Measurements from ENCODE around the gene SPRYD3.
"Not testable (repeated sequence)": the region's sequence is repeated elsewhere in the genome, so short reads cannot be mapped to it uniquely, and the experiment has no call there.

The SPRYD3 gene, protein sequence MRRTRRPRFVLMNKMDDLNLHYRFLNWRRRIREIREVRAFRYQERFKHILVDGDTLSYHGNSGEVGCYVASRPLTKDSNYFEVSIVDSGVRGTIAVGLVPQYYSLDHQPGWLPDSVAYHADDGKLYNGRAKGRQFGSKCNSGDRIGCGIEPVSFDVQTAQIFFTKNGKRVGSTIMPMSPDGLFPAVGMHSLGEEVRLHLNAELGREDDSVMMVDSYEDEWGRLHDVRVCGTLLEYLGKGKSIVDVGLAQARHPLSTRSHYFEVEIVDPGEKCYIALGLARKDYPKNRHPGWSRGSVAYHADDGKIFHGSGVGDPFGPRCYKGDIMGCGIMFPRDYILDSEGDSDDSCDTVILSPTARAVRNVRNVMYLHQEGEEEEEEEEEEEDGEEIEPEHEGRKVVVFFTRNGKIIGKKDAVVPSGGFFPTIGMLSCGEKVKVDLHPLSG

DNA sequence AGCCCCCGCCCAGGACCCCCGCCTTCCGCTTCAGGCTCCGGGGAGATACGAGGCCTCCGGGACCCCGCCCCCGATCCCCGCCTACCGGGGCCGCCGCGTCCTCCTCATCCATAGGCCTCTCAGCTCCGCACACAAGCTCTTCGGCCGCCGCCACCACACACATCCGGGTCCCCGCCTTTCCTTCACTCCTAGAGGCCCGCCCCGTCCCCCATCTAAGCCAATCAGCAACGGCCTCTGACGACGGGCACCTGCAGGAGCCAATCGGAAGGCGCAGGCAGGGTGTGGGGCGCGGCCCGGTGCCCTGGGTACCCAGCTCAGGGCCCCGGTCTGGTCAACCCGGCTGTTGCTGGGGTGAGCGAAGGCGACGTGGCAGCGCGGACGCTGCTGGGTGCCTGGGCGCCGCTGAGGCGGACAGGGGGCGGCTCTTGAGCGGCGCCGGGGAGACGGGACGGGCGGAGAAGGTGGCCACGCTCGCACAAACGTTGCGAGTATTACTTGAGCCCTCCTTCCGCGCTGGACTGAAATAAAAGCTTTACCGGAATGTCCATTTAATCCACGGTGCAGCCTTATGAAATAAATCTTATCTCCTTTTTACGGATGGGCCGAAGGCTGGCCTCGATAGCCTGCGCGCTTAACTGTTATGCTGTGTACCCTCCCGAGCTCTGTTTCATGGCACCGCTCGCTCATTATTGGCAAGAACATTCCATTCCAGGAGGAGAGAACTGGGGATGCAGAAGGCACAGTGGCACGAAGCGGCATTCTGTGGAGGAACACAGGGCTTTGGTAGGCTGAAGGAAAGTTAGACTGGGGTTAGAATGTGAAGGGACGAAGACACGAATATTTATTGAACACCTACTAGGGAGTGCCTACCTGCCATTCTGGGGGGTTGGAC is at the start of gene SPRYD3:
Gene SPRYD3, minus strand, starts transcription at position 165 of the 892 bp plus-strand sequence. Its CDS starts 57 bp downstream, at position 108.
- DNase-seq = peak; percentile 98

DNA sequence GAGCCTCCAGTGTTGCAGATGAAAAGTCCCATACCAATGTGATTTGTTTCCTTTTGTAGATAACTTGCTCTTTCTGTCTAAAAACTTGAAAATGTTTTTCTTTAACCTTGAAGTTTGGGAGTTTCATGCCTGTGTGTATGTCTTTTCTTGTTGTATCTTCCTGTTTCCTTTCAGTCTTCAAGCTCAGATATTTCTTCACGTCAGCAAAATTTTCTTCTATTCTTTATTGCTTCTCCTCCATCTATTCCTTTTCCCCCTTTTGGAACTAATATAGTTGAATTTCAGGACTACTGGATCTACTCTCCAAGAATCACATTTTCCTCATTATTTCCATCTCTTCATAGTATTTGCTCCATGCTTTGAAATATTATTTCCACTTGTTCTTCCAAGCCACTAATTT is 48.0 kb upstream of the SPRYD3 start:
- no peak for DNase-seq

DNA sequence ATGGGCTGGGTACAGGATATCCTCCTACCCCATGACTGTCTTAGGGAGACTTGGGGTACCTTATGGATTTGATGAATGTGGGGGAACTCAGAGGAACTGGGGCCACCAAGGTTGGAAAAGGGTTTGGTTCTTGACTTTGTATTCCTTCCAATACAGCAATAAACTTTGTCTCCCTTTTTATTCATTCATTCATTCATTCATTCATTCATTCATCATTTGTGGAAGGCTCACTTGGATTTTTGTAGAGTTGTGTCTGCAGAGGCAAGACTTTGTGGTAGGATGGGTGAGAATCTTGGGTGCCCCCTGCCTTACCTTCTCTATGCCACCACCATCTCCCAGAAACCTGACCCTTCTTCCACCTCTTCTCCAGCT is 45.1 kb upstream of the SPRYD3 start:
- DNase-seq = no peak

DNA sequence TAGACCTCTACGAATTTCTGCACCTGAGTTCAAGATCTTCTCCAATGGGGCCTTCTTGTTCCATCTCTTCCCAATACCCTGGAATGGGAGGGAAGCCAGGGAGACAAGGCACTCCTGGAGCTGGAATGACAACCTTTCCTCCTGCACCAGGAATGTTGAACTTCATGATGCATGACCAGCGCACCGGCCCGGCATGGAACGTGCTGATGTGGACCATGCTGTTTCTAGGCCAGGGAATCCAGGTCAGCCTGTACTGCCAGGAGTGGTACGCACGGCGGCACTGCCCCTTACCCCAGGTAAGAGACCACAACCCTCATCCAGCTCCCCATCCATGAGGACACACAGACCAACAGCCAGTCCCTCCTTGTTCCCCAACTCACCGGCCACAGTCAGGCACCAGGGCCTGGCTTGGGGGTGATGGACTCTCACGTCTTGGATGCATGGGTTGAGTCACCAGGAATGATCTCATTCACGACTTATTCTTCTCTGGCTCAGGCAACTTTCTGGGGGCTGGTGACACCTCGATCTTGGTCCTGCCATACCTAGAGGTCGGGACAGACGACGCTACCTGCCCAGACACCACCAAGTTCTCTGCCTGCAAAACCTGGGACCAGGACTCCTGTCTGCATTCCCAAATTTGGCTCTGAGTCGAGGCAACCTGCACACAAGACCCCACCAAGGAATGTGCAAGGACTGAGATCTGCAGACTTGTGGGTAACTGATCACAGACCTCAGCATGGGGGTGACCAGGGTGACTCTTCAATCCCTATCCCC is 44.6 kb upstream of the SPRYD3 start:
- no peak for DNase-seq

DNA sequence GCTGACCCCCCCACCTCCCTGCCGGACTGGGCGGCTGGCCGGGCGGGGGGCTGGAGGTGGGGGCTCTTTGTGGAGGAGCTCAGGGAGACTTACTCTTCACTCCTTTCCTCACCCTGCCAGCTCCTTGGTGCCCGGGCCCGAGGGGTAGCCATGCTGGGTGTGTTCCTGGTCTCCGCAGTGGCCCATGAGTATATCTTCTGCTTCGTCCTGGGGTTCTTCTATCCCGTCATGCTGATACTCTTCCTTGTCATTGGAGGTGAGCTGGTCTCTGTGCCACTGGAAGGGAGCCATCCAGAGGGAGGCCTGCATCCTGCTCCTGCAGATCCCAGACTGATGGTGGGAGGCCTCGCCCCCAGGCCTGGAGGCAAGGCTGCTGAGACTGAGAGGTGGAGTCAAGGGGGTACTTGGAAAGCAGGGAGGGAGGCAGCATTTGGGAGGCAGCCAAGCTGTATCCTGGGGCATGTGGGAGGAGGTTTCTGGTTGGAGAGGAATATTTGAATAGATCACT is 43.8 kb upstream of the SPRYD3 start:
- no peak for DNase-seq

DNA sequence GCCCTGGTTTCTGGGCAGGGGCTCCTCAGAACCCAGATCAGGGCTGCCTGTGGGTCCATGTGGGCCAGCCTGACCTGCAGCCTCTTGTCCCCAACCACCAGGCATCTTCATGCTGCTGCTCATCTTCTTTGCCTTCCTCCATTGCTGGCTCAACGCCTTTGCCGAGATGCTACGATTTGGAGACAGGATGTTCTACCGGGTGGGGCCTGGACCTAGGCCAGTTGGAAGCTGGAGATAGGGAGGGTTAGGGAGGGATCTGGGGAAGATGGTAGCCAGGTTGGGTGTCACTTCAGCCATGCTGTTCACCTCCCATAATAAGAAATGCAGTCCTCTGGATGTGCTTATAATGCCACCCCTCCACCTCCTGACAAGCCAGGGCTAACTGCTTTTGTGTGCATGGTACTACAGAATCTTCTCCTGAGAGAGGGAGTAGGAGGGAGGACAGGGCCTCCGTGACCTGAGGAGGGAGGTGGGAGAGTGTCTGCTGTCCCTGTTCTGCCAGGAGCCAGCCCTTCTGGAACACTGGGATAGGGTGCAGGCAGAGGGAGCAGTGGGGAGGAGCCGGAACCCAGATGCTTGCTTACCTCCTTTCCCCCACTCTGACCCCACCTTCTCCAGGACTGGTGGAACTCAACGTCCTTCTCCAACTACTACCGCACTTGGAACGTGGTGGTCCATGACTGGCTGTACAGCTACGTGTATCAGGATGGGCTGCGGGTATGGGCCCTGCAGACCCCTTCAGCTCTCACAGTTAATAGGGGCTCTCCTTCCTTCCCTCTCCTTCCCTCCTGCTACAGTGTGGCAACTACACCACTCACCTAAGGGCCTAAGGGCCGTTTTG is 41.7 kb upstream of the SPRYD3 start:
- no peak for DNase-seq

DNA sequence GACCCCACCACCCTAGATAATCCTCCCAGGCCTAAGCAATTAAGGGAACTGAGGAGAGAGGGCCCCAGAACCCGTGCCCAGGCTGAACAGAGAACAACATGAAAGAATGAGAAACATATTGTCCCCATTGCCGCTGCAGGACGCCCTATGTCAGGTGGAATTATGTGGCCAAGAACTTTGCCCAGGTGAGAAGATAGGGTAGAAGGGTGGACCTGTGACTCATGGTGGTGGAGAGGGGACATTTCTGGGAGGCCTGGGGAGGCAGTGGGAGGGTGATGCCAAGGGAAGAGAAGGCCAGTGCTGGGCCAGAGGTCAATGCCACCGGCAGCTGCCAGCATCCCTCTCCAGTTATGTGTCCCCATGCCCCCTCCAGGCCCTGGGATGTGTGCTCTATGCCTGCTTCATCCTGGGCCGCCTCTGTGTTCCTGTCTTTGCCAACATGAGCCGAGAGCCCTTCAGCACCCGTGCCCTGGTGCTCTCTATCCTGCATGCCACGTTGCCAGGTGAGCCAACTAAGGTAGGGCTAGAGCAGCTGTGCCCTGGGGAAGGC is 39.6 kb upstream of the SPRYD3 start:
- DNase-seq = no peak

DNA sequence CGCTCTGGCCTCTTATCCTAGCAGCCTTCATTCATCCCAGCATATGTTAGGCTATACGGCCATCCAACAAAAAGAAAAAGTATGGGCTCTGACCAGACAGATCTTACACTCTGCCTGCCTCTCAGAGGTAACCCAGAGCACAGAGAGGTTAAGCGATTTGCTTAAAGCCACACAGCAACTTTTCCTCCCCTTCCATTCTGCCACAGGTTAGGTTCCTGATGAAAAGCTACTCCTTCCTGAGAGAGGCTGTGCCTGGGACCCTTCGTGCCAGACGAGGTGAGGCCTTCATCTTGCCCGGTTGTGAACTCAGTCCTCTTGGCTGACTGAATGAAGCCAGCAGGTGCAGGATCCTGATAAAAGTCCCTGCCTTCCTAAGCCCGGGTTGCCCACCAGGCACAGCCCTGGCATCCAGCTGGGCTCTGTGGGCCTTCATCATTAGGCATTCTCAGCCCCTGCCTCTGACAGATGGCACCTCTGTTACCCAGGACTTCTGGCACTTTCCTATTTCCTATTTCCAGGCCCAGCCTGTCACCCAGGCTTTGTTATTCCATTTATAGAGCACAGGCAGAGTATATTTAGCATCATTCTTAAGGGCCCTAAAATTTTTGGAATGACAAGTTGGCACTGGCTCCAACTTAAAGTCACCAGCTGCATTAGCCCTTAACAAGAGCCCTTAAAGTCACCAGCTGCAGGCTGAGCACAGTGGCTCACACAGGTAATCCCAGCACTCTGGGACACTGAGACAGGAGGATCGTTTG is 36.9 kb upstream of the SPRYD3 start:
- no peak for DNase-seq

DNA sequence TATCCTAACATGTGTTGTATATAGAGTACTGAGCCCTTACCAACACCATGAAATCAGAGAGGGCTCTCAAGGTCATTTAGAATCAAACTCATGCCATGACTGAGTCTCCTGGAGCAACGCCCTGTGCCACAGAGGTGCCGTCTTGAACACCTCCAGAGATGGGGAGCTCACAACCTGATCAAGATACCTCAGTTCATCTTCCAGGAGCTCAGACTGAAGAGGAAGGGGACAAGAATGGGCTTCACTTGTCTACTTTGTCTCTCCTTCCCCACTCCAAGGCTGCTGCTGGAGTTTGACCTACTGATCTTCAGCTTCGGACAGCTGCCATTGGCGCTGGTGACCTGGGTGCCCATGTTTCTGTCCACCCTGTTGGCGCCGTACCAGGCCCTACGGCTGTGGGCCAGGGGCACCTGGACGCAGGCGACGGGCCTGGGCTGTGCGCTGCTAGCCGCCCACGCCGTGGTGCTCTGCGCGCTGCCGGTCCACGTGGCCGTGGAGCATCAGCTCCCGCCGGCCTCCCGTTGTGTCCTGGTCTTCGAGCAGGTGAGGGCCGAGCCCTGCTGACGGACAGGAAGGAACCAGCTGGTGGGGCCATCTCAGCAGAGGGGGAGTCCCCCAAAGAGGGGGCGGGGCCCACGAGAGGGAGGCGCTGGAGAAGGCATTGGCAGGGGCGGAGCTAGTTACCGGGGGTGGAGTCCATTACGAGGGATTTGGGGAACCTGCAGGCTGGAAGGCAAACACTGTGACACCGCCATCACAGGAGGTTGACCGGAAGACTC is 36.1 kb upstream of the SPRYD3 start:
- DNase-seq = no peak

DNA sequence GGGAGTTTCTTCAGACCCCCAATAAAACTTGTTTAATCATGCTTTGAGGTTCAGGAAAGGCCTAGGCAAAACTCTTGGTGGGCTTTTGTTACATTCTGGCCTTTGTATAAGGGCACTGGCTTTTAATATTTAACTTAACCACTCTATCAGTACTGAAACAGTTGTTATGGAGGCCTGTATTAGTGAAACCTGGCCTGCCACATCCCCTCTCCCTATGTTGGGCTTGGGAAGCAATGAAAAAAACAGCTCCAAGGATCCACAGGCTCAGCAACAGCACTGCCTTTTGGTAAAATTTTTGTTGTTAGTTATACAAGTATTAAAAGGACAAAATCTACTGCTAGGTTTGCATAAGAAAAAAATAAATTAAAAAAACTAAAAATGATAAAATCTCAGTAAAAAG is 34.8 kb upstream of the SPRYD3 start:
- no peak for DNase-seq

DNA sequence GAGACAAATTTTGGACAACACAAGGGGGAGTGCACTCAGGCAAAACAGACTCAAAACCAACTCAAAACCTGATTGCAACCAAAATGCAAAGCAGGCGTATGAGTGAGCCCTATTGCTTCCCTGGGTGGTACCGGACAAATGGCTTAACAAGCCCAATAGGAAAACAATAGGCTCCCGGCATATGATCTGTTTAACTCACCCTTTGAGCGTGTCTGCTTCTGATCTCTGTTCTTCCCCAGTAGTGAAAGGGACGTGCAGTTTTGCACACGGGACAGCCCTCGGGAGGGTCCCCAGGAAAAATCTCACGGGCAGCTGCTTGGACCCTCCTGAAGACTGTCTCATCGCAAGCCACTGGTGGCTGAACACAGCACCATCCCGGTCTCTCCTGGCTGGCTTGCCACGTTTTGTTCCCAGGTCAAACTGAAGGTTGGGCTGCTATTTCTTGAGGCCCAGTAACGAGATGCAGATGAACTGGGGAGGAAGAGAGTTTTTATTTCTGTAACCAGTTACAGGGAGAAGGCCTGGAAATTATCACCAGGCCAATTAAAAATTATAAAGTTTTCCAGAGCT is 34.0 kb upstream of the SPRYD3 start:
- no peak for DNase-seq

DNA sequence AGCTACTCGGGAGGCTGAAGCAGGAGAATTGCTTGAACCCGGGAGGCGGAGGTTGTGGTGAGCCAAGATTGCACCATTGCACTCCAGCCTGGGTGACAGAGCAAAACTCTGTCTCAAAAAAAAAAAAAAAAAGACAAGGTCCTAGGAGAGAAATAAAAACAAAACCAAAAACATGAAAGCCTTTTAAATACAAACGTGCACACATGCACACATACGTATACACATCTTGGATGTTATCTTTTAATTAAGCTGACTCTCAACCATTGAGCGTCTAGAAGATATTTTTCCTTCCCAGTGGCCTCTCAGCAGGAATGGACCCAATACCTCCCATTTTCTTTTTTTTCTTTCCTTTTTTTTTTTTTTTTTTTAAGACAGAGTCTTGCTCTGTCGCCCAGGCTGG is 33.2 kb upstream of the SPRYD3 start:
- not testable (repeated sequence) for DNase-seq

DNA sequence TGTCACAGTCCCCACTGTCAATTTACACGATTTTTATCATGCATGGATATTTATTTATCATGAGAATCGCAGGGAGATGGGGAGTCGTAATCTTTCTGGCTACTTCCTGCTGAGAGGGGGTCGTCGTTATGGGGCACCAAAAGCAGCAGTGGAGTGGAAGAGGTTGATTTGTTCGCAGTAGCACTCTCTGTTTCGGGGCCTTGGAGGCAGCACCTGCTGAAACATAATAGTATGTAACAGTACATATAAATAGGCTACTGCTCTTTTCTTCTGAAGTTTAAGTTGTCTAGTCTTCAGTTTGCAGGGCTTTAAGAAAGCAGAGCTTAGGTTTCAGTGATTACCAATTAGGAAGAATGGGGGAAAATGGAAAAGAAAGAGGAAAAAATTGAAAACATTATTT is 27.9 kb upstream of the SPRYD3 start:
- no peak for DNase-seq

DNA sequence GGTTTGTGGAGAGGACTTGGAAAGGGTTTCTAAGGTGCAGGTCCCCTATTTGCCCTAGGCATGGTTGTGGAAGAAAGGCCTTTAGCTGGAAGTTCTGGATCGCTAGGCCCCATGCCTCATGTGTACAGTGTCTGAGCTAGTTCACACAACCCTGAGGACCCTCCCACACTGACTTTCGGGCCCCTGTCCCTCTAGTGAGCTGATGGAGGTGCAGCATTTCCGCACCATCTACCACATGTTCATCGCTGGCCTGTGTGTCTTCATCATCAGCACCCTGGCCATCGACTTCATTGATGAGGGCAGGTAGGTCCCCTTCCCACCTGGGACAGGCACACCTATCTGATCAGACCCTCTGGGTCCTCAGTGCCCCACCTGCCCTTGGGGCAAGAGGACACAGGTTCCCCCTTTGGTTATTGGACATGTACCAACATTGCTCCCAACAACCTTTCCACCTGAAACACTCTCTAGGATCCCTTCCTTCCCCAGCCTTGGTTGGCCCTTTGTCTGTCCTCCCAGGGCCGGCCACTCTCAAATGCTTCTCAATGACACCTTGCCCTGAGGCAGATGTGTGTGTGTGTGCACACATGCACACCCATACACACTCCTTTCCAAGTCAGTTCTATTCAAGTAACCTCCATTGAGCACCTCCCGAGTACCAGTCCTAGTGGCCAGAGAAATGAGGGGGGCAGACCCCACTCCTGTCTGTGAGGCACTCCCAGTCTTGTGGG is 26.7 kb upstream of the SPRYD3 start:
- no peak for DNase-seq

DNA sequence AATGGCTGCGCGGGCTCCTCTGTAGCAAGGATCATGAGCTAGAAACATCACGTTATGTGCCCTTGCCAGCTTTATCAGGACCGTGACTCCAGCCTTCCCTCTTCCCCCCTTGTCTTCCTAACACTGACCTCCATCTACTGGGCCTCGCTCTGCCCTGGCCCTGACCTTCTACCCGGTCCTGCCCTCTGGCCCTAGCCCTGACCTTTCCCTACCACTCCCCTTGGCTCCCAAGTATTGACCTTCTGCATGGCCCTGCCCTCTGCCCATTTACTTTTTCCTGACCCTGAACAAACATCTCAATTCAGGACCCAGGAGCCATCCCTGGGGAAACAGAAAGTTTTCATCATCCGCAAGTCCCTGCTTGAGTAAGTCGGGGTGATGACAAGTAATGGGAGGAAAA is 26.1 kb upstream of the SPRYD3 start:
- no peak for DNase-seq

DNA sequence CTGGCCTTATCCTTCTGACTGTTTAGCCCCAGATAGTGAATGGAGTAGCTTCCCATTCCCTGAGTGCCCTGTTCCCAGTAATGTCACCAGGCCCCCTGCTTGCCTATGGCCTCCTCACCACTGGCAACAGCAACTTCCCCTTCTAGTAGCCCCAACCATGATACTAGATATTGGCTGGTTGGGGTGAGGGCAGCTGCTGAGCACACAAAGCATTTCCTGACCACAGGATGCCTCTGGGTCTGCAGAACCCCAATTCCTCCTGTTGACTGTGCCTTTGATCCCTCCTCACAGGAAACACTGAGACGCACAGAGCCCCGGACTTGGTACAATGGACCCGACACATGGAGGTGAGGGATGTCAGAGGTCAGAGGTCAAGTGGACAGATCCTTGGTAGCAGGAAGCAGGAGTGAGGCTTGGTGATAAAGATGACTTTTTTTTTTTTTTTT is 24.7 kb upstream of the SPRYD3 start:
- DNase-seq = no peak

DNA sequence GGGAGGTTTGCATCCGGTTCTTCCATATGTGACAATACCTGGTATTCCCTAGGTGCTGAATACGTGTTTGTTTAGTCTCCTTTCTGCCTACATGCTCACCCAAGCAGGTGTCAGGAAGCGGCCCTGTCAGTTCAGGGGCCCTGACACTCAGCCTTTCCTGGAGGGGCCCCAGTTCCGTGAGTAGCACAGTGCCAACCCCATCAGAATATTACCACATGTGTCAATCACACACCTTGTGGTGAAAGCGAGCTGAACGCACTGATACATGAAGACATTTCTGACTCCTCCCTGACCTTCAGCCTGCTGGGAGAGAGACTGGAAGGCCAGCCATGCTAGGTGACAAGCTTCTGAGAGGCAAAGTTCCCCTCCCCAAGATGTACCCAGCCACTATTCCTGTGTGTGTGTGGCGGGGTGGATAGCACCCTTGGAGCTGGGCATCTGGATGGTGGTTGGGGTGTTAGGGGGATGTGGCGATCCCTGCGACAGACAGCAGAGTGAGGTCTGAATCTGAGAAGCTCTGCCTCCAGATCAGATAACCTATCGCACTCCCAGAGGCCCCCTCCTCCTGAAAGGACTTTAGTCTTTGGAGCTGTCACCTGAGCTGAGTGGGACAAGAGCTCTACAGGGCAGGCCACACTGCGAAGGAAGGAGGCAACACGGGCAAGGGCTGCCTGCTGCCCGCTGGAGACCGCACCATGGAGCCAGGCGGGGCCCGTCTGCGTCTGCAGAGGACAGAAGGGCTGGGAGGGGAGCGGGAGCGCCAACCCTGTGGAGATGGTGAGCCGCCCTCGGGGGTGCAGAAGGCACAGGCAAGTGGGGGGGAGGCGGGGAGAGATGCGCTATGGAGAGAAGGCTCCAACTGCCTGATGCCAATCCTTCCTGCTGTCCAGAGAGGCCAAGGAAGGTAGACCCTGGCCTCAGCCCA is 24.0 kb upstream of the SPRYD3 start, which contains the start of gene SOAT2:
Gene SOAT2, plus strand, starts transcription at position 604 of the 925 bp plus-strand sequence. Its CDS starts 92 bp downstream, at position 696.
- peak; percentile 51 for DNase-seq

Measured in activated T-cell treated with anti-CD3 and anti-CD28 coated beads, Interleukin-2, amount 50 U/mL, for 1 hour (primary cell).